ENCODE measurements around the gene TTPAL. TPM values are rescaled to one million over a fixed set of nuclear protein-coding genes. Genes with fewer than 3 reads are reported as not detected.

TTPAL gene
- total and polyA plus RNA-seq, 2 donors (not counting 1 experiment from before 2014, with no cell fraction given) = 11.9 to 12.6 TPM

- Histone ChIP-seq H3K4me2 (ENCODE audit: extremely low read depth, insufficient read depth, low read length) (no peak overlapping the region), H3K4me3 (replicated peaks in 1 of 4; ENCODE audit: control extremely low read depth in 1 of 4, insufficient read depth in 1 of 4, low read depth in 3 of 4, low read length in 4 of 4) (no peak overlapping the region), H3K9ac (ENCODE audit: insufficient read depth, low read length) (no peak overlapping the region), H3K79me2 (ENCODE audit: control insufficient read depth, insufficient read depth, low read length) (no peaks in the 10 kb centered on the region), H3K36me3 (ENCODE audit: control insufficient read depth, insufficient read depth, low read length) (no peaks in the 10 kb centered on the region), H2AFZ (ENCODE audit: low read length) (no peak overlapping the region), H4K20me1 (ENCODE audit: control insufficient read depth, extremely low read depth, insufficient read depth, low read length) (no peaks in the 10 kb centered on the region), H3K27ac (ENCODE audit: insufficient read depth, low read length) (no peak overlapping the region), H3K27me3 (ENCODE audit: control insufficient read depth, insufficient read depth, low read length) (peaks cover 7% of the 10 kb centered on the region), H3K4me1 (ENCODE audit: control insufficient read depth, extremely low read depth, insufficient read depth, low read length) (no peaks in the 10 kb centered on the region), H3K9me3 (ENCODE audit: control insufficient read depth, insufficient read depth, low read depth, low read length) (no peaks in the 10 kb centered on the region)
- peak; percentile 16 to 64 for DNase-seq (ENCODE audit: low read depth in 2 of 2)
- TF ChIP-seq, protein P1, sequence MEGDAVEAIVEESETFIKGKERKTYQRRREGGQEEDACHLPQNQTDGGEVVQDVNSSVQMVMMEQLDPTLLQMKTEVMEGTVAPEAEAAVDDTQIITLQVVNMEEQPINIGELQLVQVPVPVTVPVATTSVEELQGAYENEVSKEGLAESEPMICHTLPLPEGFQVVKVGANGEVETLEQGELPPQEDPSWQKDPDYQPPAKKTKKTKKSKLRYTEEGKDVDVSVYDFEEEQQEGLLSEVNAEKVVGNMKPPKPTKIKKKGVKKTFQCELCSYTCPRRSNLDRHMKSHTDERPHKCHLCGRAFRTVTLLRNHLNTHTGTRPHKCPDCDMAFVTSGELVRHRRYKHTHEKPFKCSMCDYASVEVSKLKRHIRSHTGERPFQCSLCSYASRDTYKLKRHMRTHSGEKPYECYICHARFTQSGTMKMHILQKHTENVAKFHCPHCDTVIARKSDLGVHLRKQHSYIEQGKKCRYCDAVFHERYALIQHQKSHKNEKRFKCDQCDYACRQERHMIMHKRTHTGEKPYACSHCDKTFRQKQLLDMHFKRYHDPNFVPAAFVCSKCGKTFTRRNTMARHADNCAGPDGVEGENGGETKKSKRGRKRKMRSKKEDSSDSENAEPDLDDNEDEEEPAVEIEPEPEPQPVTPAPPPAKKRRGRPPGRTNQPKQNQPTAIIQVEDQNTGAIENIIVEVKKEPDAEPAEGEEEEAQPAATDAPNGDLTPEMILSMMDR (conservative IDR thresholded peaks at IDR 0.05 in 1 of 2, IDR thresholded peaks at IDR 0.05 in 1 of 2; ENCODE audit: low read depth in 1 of 2, low read length in 2 of 2) = peak; percentile 35 to 55
- TF ChIP-seq EZH2 (IDR thresholded peaks at IDR 0.05; ENCODE audit: low read length, missing control alignments) = no peak
Observed at GRCh38 chr20:44460795-44461141, 14.9 kb upstream of the TTPAL start.

- Histone ChIP-seq H3K27me3 (ENCODE audit: control insufficient read depth, insufficient read depth, low read length) (peaks cover 12% of the 10 kb centered on the region), H3K4me3 (replicated peaks in 1 of 4; ENCODE audit: control extremely low read depth in 1 of 4, insufficient read depth in 1 of 4, low read depth in 3 of 4, low read length in 4 of 4) (no peak overlapping the region), H3K79me2 (ENCODE audit: control insufficient read depth, insufficient read depth, low read length) (no peaks in the 10 kb centered on the region), H3K27ac (ENCODE audit: insufficient read depth, low read length) (no peak overlapping the region), H3K9me3 (ENCODE audit: control insufficient read depth, insufficient read depth, low read depth, low read length) (no peaks in the 10 kb centered on the region), H4K20me1 (ENCODE audit: control insufficient read depth, extremely low read depth, insufficient read depth, low read length) (no peaks in the 10 kb centered on the region), H3K4me2 (ENCODE audit: extremely low read depth, insufficient read depth, low read length) (no peak overlapping the region), H3K9ac (ENCODE audit: insufficient read depth, low read length) (no peak overlapping the region), H3K36me3 (ENCODE audit: control insufficient read depth, insufficient read depth, low read length) (no peaks in the 10 kb centered on the region), H2AFZ (ENCODE audit: low read length) (no peak overlapping the region), H3K4me1 (ENCODE audit: control insufficient read depth, extremely low read depth, insufficient read depth, low read length) (no peaks in the 10 kb centered on the region)
- no peak for TF ChIP-seq EZH2 (IDR thresholded peaks at IDR 0.05; ENCODE audit: low read length, missing control alignments)
- TF ChIP-seq, protein P1 (conservative IDR thresholded peaks at IDR 0.05 in 1 of 2, IDR thresholded peaks at IDR 0.05 in 1 of 2; ENCODE audit: low read depth in 1 of 2, low read length in 2 of 2) = no peak
- DNase-seq (ENCODE audit: low read depth in 2 of 2) = no peak
Observed at GRCh38 chr20:44461142-44461802, 14.4 kb upstream of the TTPAL start.

GRCh38 chr20:44461803-44462174, 13.9 kb upstream of the TTPAL start:
- no peak overlapping the region for H2AFZ ChIP-seq (ENCODE audit: low read length)
- H3K9ac ChIP-seq (ENCODE audit: insufficient read depth, low read length) = no peak overlapping the region
- no peaks in the 10 kb centered on the region for H3K4me1 ChIP-seq (ENCODE audit: control insufficient read depth, extremely low read depth, insufficient read depth, low read length)
- H4K20me1 ChIP-seq (ENCODE audit: control insufficient read depth, extremely low read depth, insufficient read depth, low read length) = no peaks in the 10 kb centered on the region
- no peaks in the 10 kb centered on the region for H3K9me3 ChIP-seq (ENCODE audit: control insufficient read depth, insufficient read depth, low read depth, low read length)
- H3K27me3 ChIP-seq (ENCODE audit: control insufficient read depth, insufficient read depth, low read length) = peaks cover 12% of the 10 kb centered on the region
- no peak overlapping the region for H3K4me3 ChIP-seq (replicated peaks in 1 of 4; ENCODE audit: control extremely low read depth in 1 of 4, insufficient read depth in 1 of 4, low read depth in 3 of 4, low read length in 4 of 4)
- H3K79me2 ChIP-seq (ENCODE audit: control insufficient read depth, insufficient read depth, low read length) = no peaks in the 10 kb centered on the region
- no peak overlapping the region for H3K27ac ChIP-seq (ENCODE audit: insufficient read depth, low read length)
- H3K36me3 ChIP-seq (ENCODE audit: control insufficient read depth, insufficient read depth, low read length) = no peaks in the 10 kb centered on the region
- no peak for DNase-seq (ENCODE audit: low read depth in 2 of 2)
- TF ChIP-seq, protein P1 (conservative IDR thresholded peaks at IDR 0.05 in 1 of 2, IDR thresholded peaks at IDR 0.05 in 1 of 2; ENCODE audit: low read depth in 1 of 2, low read length in 2 of 2) = no peak
- no peak for TF ChIP-seq EZH2 (IDR thresholded peaks at IDR 0.05; ENCODE audit: low read length, missing control alignments)
- no peak overlapping the region for H3K4me2 ChIP-seq (ENCODE audit: extremely low read depth, insufficient read depth, low read length)

All from fibroblast of lung (primary cell).